Endothelial cell of umbilical vein (primary cell): ENCODE results near the gene MEF2A.

ENCODE experiments used
- EZH2 ChIP-seq: IDR thresholded peaks from 2 replicates; pipeline ENCODE4 v1.6.1; 2012; ENCODE audit warnings: borderline replicate concordance, low read depth, mild to moderate bottlenecking, moderate library complexity, low read length, inconsistent platforms; ENCODE audit not compliant: severe bottlenecking
- POLR2A ChIP-seq: IDR thresholded peaks from 2 replicates; pipeline ENCODE4 v1.6.1; 2012; ENCODE audit warnings: low read depth, mild to moderate bottlenecking, control low read depth, low read length
- POLR2AphosphoS5 ChIP-seq: IDR thresholded peaks from 2 replicates; pipeline ENCODE4 v1.6.1; 2012; ENCODE audit warnings: low read depth, mild to moderate bottlenecking, control low read depth, low read length, moderate library complexity; ENCODE audit not compliant: insufficient read depth
- TF ChIP-seq, protein P1 (sequence below), 2 donors: IDR thresholded peaks; 1 replicate in 1 of 2; 2 replicates in 1 of 2; pipeline ENCODE4 v1.5.1; 2011; ENCODE audit warnings: low read length in 2 of 2, mild to moderate bottlenecking in 2 of 2, moderate library complexity in 2 of 2, control low read depth in 1 of 2, inconsistent platforms in 1 of 2, low read depth in 1 of 2; ENCODE audit not compliant: insufficient read depth in 1 of 2; ENCODE audit errors: extremely low read depth in 1 of 2

DNA sequence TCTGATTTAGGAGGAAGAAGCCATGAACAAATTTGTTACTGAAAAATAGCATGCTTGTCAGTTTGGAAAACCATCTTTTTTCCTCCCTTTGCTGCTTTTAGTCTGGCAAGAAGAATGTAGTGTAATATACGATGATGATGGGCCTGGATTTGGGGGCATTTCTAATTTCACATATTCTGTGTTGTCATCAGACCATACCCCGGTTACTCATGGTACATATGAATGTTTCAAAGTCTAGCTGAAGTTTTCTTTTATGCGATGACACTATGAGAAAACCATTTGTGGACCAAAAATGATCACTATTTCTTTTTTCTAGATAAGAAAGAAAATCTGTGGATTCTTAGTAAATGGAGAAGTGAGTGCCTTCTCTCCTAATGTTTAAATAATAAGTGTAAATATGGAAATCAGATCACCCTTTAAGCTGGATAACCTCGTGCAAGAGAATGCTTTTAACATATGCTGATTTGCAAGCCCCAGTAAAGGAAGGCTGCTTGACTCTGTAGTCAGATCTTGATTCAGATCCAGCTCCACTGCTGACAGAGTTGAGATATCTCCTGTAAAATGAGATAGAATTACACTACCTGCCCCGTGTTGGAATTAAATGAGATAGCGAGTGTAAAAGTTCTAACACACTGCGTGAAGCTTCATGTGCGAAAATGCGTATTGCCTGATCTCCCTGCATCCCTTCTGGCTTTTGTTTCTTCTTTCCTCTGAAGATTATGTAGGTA, 3.0 kb downstream of the MEF2A start:
- TF ChIP-seq EZH2 (no peak), POLR2AphosphoS5 (no peak), POLR2A (no peak)
- TF ChIP-seq, protein P1, sequence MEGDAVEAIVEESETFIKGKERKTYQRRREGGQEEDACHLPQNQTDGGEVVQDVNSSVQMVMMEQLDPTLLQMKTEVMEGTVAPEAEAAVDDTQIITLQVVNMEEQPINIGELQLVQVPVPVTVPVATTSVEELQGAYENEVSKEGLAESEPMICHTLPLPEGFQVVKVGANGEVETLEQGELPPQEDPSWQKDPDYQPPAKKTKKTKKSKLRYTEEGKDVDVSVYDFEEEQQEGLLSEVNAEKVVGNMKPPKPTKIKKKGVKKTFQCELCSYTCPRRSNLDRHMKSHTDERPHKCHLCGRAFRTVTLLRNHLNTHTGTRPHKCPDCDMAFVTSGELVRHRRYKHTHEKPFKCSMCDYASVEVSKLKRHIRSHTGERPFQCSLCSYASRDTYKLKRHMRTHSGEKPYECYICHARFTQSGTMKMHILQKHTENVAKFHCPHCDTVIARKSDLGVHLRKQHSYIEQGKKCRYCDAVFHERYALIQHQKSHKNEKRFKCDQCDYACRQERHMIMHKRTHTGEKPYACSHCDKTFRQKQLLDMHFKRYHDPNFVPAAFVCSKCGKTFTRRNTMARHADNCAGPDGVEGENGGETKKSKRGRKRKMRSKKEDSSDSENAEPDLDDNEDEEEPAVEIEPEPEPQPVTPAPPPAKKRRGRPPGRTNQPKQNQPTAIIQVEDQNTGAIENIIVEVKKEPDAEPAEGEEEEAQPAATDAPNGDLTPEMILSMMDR (IDR thresholded peaks at IDR 0.05; ENCODE audit: extremely low read depth in 1 of 2, insufficient read depth in 1 of 2, low read depth in 1 of 2, low read length in 2 of 2), result no peak
